ENCODE results near the gene PDE3B.

PDE3B gene

DNA sequence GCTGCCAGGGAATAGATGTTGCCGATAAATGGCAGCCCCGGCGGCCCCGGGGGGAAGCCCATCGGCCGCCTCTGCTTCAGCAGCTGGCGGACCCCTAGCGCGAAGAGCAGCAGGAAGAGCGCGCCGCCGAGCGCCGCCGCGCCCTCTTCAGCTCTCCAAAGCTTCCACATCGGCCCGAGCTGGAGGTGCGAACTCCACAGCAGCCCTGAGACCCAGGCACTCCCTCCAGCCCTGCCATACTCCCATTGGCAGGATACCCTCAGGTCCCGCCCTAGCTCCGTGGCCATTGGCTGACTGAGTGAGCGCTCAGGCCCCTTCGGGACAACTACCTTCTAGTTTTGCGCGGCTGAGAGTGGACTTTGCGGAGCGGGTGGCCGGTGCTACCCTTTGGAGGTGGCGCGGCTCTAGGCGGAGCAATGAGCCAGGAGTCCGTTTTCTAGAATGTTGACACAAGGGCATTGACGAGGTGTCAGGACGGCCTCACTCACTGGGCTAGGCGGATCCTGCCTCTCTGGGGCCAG lies 248.5 kb downstream of the PDE3B start, which contains the start of gene CYP2R1:
TSS of gene CYP2R1 (minus strand) at position 196 of the 521 bp plus-strand sequence. CDS start at position 170, 26 bp downstream.
- DNase-seq: peak; percentile 94

DNA sequence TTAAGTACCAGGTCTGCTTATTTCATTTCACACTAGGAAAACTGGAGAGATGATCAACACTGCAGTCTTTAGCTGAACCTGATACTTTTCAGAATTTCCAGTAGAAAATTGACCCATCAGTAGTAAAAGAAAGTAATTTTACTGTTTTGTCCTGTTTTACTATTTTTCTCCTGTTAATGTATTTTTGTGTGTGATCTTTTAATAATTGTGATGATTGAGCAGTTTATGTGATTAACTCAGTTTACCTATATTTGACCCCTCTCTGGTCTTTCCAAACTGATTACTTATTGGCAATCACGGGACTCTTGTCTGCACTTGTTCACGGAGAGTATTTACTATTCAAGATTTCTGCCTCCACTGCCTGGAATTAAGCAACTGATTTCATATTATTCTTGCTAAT lies 249.0 kb downstream of the PDE3B start:
- DNase-seq: no peak

DNA sequence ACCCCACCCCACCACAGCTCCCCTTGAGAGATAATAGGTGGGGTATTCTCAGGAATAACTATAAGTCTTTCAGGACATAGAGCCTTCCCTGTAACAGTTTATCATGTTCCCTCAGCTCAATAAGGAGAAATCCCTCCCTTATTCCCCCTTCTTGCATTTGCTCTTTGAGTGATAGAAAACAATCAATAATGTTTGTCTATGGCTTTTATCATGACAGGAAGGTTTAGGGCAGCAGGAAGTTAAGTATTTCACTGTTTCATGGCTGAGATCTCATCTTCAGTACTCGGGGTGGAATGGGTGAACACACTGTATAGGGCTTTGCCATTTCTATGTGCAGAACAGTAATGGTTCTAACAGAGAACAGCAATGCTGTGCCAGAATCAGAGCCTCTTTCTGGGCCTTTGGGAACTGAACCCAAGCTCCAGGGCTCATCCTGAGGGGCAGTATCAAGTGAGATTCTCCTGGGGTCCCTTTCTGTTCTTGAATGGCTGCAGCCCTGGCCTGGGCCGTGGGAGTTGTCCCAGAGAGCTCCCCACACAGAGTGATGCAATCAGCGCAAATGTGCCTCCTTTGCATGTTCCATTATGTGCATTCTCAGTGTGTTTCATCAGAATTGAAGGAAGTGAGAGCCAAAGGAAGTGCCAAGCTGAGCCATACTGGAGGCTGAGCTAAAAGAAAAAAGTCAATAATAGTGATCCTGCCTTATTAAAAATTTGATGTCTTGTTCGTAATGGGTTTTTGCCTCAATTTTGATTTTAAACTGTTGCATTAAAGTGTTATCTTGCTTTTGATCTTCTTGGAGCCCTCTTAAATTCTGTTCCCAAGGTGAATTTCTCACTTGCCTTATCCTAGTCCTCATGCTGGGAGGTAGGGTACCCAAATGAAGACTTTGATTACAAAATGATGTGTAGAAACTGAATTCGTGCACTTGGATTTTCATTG lies 251.3 kb downstream of the PDE3B start:
- DNase-seq: no peak

DNA sequence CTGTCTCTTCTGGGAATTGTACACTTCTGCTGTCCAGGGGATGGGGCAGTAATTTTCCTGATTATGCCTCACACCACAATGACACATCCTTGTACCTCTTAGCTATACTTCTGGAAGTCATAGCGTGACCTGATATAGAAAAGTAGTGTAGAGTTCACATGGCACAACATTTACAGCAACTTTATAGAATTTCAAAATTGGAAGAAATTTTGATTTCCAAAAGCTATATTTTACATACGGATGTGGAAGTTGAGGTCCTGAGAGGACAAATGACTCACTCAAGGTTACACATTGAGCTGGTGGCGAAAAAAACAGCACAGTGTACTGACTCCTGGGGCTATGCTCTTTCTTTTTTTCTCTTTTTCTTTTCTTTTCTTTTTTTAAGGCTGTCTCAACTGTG lies 254.8 kb downstream of the PDE3B start:
- no peak for DNase-seq

DNA sequence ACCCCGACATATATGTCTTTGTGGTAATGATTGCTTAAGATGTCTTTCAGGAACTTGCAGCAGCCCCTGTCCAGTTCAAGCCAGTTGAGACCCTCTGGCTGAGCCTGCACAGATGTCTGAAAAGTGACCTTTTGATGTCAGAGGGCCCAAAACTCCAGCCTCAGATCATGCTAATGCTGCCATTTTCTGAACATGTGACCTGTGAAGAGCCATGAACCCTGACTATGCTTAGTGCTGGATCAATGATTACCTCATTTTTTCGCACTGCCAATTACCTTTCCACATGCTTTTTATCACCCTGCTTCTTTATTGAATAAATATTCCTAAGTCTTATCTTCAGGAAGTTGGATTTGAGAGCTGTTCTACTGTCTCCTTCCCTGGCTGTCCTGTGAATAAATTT lies 255.3 kb downstream of the PDE3B start:
- DNase-seq: no peak

DNA sequence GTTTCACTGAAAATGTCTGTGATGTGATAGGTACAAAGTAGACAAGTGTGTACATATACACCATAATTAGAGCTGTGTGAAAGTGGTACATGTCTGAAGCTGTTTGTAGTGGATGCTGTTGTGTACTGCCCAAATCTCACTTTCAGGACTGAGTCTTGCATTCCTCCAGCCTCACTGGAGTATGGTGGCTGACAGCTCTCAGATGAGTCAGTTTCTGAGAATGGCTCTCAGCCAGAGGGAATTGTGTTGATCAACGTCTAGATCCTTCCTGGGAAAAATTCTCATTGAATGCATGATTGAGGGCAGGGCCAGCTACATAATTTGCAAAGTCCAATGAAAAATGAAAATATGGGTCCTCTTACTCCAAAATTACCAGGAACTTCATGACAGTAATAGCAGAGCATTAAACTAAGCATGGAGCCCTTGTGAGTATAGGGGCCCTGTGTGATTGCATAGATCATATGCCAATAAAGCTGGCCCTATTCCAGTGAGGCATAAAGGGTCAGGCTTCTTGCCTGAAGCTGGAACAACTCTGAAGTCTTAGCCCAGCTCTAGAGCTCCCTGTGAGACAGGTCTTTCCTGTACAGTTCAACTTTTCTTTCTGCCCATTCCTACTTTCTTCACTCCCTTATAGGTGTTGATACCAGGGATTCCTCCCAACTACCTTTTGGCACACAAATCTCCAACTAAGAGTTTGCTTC lies 259.2 kb downstream of the PDE3B start:
- DNase-seq: no peak

DNA sequence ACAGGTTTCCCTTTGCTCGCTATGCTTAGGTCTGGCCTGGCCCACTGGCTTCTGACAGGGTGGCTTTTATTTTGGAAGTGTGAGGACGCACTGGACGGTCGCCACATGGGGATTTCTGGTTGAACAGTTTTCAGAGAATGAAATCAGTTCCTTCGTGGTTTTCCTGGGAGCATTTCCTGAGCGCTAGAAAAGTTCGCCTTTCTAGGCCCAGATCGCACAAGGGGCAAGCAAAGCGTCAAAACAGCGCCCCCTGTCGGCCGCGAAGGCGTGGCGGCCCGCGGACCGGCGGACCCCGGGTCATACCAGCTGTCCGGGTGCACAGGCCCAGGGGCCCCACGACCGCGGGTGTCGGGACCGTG lies 261.1 kb downstream of the PDE3B start:
- no peak for DNase-seq

DNA sequence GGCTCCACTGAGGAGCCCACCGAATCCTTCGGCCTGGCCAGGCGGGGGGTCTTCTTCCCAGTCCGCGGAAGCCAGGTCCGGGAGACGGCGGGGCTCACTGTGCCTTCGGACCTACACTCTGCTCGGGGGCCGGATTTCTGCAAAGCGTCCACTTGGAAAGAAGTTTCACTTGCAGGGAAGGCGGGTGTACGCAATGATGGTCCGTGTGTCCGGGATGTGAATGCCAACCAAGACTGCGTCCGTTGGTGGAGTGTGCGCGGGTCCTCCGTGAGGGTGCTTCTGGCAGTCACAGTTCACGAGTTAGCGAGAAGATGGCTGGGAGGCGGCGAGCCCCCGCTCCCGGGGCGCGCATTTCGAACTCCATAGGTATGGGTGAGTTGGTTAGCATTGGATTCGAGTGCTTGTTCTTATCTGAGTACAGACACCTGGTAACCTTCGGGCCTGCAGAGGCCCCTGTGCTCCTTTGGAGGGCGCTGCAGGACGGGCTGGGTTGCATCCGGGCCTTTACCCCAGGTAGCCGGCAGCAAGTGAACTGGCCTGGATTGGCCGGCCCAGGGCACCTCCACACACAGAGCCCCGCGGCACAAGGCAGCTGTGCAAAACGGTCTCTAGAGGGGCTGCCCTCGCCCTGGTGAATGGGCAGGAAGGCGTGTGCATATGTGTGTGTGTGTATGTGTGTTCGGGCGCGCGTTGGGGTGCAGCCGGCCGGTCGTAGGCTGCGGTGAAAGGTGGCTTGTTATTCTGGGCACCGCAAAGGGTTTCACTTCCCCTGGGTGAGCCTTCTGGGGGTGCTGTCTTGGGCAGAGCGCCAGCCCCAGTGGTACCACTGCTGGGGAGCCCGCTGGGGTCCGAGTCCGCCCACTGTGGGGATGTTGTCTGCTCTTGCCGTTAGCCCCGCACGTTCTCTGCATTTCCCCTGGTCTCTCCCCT lies 261.8 kb downstream of the PDE3B start:
- no peak for DNase-seq

DNA sequence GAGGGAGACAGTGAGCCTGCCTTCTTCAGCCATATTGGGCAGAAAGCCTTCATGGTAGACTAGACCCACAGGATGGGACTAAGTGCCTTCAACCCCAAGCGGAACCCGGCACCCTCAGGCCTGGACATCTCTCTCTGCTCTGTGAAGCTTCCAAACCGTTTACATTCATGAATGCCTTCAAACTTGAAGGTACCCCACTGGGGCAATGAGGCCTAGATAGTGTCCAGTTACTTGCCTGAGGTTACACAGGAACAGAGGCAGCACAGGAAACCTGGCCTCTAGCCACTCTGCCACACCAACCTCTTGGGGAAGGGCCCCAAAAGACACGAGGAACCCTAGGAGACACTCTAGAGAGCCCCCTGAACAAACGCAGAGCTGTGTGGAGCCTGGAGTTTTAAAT lies 263.0 kb downstream of the PDE3B start:
- no peak for DNase-seq

DNA sequence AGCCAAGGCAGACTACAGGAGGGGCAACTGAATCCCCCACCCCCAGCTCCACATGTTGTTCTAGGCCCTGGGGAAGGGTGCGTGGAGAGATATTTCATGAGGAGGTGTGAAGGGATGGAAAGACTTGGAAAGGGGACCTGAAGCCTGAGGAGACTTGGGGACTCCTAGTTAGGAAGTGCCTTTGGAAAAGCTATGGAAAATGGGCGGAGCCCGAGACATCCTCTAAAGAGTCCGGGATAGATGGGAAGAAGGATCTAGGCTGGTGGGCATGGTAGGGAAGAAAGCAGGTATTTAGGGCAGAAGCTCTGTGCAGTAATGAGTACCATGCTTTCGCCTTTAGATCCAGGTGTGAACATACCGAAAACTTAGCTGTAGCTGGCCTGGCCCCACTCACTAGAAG lies 263.4 kb downstream of the PDE3B start:
- DNase-seq: no peak

DNA sequence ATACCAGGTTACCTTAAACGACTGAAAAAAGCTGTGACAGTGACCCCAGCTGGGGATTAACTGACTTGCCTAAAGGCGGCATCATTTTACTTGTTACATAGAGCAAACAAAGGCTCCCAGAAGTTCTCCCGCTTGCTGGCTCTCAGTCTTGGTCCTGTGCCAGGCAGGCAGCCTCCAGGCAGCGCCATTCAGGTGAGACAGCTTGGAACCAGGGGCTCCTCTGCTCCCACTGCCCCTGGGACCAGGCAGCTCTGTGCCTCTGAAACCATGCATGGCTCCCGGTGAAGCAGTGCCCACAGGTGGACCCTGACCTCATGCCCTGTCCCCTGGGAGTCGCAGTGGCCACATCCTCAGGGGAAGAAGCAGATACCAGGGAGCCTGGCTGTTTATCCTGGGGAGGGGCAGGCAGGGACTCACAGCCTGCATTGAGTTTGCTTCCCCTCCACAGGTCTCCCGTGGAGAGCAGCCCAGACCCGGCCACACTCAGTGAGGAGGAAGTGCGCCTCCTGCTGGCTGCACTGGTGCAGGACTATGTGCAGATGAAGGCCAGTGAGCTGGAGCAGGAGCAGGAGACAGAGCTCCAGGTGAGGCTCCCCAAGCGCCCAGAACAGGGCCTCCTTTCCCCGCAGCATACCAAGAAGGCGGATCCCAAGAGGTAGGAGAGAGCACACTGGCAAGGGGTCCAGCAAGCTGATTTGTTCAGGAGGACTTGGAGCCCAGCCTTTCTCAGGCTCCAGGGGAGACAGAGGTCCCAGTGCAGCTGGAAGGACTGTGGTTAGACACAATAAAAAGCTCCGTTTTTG lies 264.0 kb downstream of the PDE3B start:
- peak; percentile 22 for DNase-seq

DNA sequence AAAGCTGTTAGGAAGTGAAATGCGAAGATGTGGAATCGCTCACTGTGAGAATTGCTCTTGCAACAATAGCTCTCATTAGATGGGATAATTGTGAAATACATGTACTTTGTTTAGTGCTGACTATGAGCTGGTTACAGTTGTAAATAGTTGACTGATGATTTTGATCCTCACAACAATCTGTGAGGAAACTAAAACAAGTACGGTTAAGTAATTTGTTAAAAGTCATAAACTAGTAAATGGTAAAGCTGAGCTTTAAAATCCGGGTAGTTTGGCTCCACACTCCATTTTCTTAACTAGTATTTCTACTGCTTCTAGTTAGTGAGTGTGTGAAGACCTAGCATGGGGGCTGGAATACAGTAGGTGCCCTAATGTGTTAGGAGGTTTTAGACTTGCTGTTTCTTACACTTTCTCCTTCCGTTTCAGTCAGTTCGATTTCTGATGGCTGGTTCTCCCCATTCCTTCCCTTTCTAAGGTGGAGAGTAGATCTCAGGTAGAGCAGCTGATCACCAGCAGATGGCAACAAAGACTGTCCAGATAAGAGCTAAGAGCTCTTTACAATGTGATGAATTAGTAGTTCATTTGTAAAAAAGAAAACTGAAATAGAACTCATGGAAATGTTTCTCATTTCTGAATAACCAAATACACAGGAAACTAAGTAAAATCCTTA lies 264.7 kb downstream of the PDE3B start:
- no peak for DNase-seq

DNA sequence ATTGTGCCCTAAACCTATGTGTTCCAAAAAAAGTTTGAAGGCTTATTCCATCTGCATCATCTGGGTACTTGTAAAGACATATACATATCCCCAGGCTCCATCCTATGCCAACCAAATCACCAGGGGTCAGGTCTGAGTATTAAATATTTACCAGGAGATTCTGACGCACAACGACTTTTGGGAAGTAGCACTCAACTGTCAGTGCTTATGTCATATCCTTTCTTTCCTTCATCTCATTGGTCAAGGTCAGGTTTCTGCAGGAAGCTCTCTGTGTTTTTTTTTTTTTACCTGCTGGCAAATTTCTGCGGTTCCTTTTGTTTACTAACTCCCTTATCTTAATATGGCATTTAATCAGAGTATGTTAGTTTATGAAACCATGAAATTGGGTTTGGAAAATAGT lies 270.9 kb downstream of the PDE3B start:
- DNase-seq: no peak

DNA sequence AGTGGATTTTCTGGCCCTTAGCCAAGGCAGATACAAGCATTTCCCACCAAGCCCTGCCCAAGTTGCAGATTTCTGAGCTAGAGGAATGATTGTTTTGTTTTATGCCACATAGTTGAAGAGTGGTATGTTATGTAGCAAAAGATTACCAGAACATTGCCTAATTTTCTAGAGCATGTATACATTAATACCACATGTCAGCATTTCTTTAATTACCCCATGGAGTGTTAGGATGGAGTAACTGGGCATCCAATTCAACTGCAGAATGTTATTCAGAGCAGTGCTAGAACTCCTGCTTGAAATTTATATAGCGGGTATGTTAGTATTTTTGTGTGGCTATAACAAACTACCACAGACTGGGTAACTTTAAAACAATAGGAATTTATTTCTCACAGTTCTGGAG lies 272.8 kb downstream of the PDE3B start:
- DNase-seq: no peak
